EL (cell line): Measurements from ENCODE around the gene RHBDL1.

Experiments used
- DNase-seq: peaks from one replicate; pipeline ENCODE4 v3.0.0-alpha.2; 2016

Gene RHBDL1

DNA sequence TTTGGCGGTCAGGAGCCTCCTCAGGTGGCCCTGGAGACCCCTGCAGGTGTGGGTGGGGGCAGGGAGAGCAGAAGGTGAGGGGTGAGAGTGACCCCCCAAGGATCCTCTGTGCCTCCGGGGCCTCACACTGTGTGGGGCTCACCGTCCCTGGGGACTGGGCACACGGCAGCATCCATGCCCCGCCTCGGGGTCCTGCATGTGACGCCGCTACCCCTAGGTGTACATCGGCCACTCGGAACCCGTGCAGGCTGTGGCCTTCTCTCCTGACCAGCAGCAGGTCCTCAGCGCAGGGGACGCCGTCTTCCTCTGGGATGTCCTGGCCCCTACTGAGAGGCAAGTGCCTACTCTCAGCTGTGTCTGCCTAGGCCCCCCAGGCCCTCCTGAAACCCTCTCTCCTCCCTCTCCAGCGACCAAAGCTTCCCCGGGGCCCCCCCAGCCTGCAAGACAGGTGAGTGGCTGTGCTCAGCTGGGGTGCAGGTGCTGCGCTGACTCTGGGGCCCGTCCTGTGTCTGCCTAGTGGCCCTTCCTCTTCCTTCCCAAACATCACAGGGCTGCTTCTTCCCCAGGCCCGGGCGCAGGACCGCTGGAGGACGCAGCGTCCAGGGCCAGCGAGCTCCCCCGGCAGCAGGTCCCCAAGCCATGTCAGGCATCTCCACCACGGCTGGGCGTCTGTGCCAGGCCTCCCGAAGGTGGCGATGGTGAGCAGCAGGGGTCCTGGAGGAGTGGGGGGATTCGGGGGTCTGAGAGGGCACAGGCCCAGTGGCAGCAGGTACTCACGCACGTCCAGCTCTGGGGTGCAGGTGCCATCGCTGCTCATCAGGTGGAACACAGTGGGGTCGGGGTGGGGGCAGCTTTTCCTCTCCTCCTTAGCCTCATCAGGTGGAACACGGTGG, 16.5 kb upstream of the RHBDL1 start:
- DNase-seq, result no peak

DNA sequence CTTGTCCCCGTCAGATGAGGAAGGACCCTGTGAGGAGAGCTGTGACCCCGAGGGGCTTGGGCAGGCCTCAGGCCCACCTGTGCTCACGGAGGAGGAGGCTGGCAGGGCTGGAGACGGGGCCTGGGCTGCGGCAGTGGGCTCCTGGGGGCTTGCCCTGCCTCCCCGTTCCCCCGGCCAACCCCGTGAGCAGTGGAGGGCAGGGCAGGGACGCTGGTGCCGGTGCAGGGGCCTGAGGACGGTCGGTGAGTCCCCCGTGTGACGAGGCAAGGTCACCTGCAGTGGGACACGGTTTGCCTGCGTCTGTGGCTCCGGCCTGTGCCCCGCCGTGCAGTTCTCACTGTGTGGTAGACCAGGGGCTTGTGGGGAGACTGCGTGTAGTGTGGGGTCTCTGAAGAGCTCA, 15.9 kb upstream of the RHBDL1 start:
- DNase-seq, result no peak

DNA sequence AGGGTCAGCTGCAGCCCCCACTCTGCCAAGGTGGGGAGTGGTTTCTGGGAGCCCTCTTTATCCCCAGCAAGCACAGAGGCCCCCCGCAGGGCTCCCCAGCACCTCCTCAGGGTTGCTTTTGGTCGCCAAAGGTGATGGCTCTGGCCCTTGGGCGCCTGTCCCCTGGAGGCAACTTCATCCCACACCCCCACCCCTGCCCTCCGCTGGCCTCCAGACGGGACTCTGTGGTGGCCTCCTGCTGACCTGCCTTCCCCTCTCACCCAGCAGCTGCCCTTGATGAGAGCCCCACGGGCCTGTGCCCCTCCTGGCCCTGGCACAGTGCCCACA, 15.4 kb upstream of the RHBDL1 start:
- no peak for DNase-seq

DNA sequence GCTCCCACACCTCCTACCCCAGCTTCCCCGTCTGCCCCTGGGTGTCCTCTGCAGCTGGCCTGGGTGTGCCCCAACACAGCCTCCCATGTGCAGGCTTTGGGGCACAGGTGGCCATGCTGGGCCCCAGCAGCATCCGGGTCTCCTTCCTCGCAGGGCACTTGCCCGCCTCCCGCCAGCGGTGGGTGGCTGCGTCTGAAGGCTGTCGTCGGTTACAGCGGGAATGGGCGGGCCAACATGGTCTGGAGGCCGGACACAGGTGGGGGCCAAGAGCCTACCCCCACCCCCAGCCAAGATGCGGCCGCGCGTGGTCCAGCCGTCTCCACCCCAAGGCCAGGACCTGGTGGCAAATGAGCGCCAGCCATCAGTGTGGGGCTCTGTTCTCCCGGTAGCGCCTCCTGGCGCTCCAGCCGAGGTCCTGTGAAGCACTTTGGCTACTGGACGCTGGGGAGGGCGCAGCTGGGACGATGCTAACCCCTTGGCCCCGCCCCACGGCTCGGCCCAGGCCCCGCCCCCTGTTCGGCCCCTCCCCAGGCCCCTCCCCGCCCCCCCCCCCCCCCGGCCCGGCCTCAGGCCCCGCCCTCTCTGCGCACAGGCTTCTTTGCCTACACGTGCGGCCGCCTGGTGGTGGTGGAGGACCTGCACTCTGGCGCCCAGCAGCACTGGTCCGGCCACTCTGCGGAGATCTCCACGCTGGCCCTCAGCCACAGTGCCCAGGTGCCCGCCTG, 14.8 kb upstream of the RHBDL1 start:
- peak; percentile 82 for DNase-seq

DNA sequence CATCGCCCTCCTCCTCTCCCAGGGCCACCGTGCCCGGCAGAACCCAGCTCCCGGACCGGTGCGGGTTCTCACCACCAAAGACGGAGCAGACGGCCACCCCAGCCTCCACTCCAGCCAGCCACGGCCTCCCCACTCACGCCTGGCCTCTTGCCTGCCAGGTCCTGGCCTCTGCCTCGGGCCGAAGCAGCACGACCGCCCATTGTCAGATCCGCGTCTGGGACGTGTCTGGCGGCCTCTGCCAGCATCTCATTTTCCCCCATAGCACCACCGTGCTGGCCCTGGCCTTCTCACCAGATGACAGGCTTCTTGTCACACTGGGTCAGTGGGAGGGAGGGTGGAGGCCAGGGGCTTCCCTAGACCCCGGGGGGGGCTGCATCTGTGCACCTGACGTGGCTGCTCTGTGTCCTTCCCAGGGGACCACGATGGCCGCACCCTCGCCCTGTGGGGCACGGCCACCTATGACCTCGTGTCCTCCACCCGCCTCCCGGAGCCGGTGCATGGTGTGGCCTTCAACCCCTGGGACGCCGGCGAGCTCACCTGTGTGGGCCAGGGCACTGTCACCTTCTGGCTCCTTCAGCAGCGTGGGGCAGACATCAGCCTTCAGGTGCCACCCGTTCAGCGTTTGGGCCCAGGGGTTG, 14.2 kb upstream of the RHBDL1 start:
- no peak for DNase-seq

DNA sequence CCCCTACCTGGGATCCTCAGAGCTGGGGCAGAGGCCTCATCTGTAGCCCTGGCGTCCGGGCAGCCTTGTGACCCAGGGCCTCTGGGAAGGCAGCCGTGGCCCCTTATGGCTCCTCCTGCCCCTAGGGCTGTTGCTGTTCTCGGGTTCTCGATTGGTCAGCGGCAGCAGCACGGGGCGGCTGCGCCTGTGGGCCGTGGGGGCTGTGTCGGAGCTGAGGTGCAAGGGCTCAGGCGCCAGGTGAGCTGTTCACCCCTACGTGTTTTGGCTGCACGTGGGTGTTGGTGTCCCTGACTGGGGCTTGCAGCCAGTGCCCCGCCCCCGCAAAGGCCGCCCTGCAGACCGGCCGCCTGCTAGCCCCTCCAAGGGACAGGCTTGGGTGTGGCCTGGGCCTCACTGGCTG, 13.4 kb upstream of the RHBDL1 start:
- no peak for DNase-seq

DNA sequence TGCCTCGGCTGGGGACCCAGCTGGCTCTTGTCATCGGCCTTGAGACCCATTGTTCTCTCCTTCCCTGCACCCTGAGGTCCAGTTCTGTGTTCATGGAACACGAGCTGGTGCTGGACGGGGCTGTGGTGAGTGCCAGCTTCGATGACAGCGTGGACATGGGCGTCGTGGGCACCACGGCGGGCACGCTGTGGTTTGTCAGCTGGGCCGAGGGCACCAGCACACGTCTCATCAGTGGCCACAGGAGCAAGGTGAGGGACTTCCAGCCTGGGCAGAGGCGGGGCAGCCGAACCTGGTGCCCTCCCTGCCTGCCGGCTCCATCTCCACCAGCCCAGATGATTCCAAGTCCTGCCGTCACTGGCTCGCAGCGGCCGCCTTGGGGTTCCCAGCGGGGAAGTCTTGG, 12.9 kb upstream of the RHBDL1 start:
- DNase-seq, result no peak

DNA sequence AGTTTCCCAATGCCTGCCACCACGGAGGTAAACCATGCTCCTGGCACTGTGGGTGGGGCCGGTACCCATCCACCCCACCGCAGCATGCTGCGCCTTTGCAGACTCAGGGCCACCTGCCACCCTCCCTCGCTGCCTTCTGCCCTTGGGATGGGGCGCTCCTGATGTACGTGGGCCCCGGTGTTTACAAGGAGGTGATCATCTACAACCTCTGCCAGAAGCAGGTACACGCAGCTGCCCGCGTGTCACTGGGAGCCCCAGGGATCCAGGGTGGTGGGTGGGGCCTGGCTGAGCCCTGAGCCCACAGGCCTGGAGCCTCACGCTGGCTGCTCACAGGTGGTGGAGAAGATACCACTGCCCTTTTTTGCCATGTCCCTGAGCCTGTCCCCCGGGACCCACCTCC, 8.9 kb upstream of the RHBDL1 start:
- no peak for DNase-seq

DNA sequence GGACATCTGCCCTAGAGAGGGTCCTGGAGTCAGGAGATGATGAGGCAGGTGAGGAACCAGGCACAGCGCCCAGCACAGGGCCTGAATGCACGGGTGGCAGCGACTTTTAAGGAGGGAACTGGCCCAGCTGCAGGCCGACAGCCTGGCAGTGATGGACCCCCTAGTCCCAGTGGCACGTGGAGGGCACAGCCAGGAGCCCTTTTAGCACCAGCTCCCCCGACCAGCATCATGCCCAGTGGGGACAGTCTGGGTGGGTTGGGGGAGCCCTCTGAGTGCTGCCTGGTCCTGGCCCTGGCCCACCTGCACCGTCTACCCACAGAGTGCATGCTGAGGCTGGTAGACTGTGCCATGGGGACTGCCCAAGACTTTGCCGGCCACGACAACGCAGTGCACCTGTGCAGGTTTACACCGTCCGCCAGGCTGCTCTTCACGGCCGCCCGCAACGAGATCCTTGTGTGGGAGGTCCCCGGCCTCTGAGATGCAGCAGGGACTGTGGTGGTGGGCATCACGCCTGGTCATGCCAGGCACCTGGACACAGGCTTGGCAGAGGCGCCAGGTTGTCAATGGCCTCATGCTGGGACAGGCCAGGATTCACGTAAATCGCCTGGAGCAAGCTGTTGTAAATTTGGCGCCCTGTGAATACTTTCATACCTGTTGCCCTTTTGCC, 8.2 kb upstream of the RHBDL1 start:
- no peak for DNase-seq

DNA sequence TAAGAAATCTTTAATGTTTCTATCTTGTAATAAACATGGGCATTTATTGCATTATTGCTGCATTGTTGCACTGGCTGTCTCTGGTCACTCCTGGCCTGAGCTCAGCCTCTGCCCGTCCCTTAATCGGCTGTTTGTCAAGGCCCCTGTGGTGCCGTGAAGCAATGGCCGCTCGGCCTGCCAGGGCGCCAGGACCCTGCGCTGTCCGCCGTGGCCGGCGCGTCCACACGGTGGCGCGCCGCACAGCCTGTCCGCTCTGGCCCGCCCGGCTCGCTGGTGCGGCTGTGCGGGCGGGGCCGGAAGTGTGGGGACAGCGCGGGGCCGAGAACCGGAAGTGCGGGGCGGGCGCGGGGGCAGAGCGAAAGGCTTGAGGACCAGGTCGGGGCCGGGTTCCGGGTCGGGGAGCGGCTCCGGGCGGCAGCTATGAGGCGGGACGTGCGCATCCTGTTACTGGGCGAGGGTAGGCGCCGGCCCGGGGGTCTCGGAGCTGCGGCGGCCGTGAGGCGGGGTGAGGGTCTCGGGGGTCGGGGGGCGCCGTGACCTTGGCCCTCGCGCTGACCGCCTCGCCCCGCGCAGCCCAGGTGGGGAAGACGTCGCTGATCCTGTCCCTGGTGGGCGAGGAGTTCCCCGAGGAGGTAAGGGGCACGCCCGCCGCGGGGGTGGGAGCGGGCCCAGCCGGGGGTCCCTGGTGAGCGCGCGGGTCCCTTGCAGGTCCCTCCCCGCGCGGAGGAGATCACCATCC, 7.5 kb upstream of the RHBDL1 start, which contains the start of gene RHOT2:
Gene RHOT2, plus strand, starts transcription at position 353 of the 739 bp plus-strand sequence. Its CDS starts 68 bp downstream, at position 421.
- DNase-seq, result peak; percentile 91

DNA sequence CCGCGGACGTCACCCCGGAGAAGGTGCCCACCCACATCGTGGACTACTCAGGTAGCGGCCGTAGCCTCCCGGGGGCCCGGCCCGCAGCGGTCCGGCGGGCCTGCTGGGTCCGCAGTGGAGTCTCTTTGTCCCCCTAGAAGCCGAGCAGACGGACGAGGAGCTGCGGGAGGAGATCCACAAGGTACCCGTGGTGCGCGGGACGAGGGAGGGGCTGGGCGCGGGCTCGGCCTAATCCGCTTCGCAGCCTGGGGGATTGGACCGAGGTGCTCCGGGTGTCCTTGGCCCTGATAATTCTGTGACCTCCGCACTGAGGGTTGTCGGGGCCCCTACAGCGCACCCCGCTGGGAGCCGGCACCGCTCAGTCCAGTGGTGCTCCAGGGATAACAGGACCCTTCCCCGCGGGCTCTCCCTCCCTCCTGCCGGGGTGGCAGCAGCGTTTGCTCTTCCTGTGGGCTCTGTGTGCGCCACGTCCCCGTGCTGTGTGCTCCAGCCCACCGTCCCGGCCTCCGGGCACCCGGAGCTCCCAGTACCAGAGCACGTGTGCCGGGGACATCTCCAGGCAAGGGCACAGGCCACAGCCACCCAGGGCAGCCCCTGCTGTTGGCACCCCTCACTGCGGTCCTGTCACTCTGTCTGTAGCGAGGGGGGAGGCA, 6.8 kb upstream of the RHBDL1 start:
- DNase-seq, result no peak

DNA sequence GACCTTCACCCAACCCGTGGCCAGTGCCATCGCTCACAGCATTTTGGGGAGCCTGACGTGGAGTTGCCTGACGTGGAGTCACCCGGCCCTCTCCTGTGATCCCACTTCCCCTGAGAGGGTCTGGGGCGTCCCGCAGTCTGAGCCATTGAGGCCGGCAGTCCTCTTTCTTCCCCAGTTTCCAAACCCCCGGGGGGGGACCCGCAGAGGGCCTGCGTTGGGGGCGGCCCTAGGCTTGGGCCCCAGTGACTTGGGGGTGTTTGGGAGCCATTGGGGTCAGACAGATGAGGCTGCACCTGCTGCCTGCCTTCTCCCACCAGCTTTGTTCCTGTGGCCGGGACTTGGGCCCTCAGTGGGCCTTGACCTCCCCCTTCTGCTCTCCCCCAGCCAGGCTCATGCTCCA, 5.8 kb upstream of the RHBDL1 start:
- DNase-seq, result no peak

DNA sequence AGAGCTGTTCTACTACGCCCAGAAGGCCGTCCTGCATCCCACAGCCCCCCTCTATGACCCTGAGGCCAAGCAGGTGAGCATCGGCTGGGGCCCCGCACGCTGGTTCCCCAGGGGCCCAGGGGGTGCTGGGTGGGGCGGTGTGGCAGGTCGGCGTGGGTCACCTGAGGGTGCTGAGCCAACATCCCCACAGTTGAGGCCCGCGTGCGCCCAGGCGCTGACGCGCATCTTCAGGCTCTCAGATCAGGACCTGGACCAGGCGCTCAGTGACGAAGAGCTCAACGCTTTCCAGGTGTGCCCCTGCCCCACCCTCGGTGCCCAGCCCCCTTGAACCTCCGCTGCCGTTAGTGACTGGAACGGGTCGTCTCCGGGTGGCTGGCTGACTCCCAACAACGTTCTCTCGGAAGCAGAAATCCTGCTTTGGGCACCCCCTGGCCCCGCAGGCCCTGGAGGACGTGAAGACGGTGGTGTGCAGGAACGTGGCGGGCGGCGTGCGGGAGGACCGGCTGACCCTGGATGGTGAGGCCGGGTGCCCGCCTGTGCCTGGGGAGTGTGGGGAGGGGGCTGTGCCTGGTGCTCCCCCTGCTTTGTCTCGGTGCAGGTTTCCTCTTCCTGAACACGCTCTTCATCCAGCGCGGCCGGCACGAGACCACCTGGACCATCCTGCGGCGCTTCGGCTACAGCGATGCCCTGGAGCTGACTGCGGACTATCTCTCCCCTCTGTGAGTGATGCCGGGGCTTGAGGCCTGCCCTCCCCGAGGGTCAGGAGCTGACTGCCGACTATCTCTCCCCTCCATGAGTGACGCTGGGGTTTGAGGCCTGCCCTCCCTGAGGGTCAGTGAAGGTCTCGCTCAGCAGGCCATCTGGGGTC, 4.8 kb upstream of the RHBDL1 start:
- DNase-seq, result no peak

DNA sequence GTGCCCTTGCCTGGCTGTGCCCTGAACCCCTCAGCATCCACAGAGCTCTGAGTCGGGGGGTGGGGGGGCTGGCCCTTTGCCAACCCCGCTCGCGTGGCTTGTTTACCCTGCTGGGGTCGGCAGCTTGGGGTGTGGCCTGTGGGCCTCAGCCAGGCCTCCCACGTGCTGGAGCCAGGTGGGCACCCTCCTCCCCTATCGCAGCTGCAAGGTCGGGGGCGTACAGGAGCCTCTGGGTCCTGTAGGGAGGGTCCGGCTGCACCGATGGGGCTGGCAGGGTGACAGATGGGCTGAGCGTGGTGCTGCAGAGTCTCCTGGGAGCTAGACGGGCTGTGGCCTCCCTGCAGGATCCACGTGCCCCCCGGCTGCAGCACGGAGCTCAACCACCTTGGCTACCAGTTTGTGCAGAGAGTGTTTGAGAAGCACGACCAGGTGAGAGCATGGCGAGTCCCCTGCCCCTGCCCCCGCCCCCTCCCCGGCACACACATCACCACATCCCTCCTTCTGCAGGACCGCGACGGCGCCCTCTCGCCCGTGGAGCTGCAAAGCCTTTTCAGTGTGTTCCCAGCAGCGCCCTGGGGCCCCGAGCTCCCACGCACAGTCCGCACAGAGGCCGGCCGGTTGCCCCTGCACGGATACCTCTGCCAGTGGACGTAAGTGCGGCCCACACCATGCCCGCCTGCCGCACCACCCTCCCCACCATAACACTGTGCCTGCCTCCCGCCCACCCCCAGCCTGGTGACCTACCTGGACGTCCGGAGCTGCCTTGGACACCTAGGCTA, 3.9 kb upstream of the RHBDL1 start:
- DNase-seq, result no peak

DNA sequence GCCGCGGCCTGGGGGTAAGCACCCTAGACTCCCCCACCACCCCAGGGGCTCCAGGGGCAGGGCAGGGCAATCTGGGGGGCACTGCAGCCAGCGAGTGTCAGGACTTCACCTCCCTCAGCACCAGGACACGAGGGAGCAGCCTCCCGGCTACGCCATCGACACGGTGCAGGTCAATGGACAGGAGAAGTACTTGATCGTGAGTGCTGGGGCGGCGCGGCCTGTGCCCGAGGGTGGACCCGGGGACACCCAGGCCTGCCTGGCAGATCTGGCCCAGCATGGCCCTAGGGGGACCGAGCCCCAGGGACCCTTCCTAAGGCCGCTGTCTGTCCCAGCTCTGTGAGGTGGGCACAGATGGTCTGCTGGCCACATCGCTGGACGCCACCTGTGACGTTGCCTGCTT, 3.1 kb upstream of the RHBDL1 start:
- DNase-seq, result no peak

DNA sequence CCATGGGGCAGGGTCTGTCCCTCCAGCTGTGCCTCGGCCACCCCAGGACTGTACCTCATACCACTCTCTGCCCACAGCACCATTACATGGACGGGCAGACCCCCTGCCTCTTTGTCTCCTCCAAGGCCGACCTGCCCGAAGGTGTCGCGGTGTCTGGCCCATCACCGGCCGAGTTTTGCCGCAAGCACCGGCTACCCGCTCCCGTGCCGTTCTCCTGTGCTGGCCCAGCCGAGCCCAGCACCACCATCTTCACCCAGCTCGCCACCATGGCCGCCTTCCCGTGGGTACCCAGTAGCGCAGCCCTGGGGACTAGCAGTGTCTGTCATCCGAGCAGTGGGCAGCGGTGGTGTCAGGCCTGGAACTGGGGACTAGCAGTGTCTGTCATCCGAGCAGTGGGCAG, 2.6 kb upstream of the RHBDL1 start:
- DNase-seq, result no peak

DNA sequence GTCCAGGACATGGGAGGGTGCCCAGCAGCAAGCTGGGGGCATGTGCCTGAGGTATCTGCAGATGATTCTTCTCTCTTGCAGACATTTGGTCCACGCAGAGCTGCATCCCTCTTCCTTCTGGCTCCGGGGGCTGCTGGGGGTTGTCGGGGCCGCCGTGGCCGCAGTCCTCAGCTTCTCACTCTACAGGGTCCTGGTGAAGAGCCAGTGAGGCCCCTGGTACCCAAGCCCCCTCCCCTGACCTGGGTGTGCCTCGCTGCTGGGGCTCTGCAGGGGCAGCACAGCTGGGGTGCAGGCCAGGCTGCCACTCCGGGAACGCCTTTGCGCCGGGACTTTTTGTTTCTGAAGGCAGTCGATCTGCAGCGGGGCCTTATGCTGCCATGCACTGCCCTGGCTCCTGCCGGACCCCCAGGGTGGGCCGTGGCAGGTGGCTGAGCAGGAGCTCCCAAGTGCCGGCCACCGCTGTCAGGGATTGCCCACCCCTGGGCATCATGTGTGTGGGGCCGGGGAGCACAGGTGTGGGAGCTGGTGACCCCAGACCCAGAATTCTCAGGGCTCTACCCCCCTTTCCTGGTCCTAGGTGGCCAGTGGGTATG, 2.0 kb upstream of the RHBDL1 start:
- no peak for DNase-seq

DNA sequence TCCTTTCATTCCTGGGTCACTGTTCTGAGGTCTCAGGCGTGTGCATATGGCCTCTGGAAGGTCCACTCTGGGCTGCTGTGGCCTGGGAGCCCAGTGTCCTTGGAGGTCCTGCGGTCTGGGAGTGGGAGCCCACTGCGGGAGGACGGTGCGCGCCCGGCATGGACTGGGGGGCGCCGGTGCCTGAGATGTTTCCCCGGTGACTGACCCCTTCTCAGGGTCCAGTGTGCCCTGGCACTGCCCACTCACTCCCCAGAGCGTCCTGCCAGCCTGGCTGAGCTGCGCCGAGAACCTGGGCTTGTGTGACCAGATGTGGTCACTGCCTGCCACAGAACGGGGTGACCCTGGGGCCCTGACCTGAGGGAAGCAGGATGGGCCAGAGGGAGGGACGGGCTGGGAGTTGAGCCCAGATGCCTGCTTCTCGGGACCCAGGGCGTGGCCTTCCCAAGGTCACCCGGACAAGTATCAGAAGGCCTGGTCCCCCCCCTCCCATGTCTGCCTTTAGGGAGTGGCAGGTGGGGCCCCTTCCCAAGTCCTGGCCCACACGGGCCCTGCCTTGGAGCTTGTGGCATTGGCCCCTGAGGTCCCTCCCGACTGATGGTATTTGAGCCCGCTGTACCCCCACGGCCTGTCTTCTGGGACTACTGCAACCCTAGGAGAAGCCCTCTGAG, 1.1 kb upstream of the RHBDL1 start:
- no peak for DNase-seq

DNA sequence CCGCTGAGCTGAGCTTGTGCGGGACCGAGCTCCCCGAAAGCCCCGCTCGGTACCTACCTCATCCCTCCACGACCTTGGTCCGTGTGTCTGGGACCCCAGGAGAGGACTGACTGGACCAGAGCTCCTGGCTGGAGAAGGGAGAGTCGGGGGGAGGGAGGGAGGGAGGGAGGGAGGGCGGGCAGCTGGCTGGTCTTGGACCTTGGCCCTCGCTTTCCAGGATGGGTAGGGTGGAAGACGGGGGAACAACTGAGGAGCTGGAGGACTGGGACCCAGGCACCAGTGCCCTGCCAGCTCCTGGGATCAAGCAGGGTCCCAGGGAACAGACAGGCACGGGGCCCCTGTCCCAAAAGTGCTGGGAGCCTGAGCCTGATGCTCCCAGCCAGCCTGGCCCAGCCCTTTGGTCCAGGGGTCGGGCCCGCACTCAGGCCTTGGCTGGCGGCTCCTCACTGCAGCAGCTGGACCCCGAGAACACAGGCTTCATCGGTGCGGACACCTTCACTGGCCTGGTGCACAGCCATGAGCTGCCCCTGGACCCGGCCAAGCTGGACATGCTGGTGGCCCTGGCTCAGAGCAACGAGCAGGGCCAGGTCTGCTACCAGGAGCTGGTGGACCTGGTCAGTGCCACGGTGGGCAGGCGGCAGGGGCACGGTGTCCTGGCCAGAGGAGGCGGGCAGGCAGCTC, 553 bp downstream of the RHBDL1 start:
- DNase-seq, result no peak
